PC-9 (cell line): ENCODE results near the gene OR13F1. TPM values are rescaled to one million over a fixed set of nuclear protein-coding genes. Genes with fewer than 3 reads are reported as not detected.

Experiments
- BruUV-seq: library from RNA; stranded (reverse); fragments of 400-500 nt; replicated peaks from 2 replicates; lab custom pipeline; 2021; lab: Mats Ljungman, UMichigan
- CTCF ChIA-PET: fragments of 300-600 bp; sonication (Branson Sonifier 250); formaldehyde crosslinking; loops from one replicate; lab custom pipeline; 2022; ENCODE audit warnings: antibody characterized with exemption; lab: Charles Lee
- POLR2A ChIA-PET: fragments of 300-600 bp; sonication (Branson Sonifier 250); formaldehyde crosslinking; loops from one replicate; lab custom pipeline; 2022; ENCODE audit warnings: antibody characterized with exemption; ENCODE audit not compliant: unreplicated experiment; lab: Charles Lee
- DNase-seq, 2 experiments: peaks; one replicate each; pipeline versions ENCODE4 v3.0.0 to v3.0.0-alpha.2; 2015 to 2022; ENCODE audit warnings: mixed read lengths in 1 of 2
- H2AFZ ChIP-seq: fragments of 200-600 bp; sonication (generic); 2 replicates; pipeline ENCODE4 v1.8.1; 2017; ENCODE audit warnings: antibody characterized with exemption
- H3F3A ChIP-seq: fragments of 200-600 bp; sonication (generic); 2 replicates; pipeline ENCODE4 v1.8.1; 2017; ENCODE audit warnings: antibody characterized with exemption, mild to moderate bottlenecking, low read depth; ENCODE audit not compliant: insufficient read depth
- H3K27ac ChIP-seq: fragments of 200-600 bp; sonication (generic); 2 replicates; pipeline ENCODE4 v1.6.1; 2016; ENCODE audit warnings: mixed run types
- H3K27me3 ChIP-seq: fragments of 200-600 bp; sonication (generic); 2 replicates; pipeline ENCODE4 v1.6.1; 2016; ENCODE audit warnings: low read depth, mixed run types; ENCODE audit not compliant: insufficient read depth
- H3K36me3 ChIP-seq: fragments of 200-600 bp; sonication (generic); 2 replicates; pipeline ENCODE4 v1.6.1; 2016; ENCODE audit warnings: low read depth, mixed run types
- H3K4me1 ChIP-seq: fragments of 200-600 bp; sonication (generic); replicated peaks from 2 replicates; pipeline ENCODE4 v1.6.1; 2016; ENCODE audit warnings: mixed run types; ENCODE audit not compliant: insufficient read depth
- H3K4me2 ChIP-seq: fragments of 200-600 bp; sonication (generic); 2 replicates; pipeline ENCODE4 v1.6.1; 2017; ENCODE audit warnings: mixed run types
- H3K4me3 ChIP-seq: fragments of 200-600 bp; sonication (generic); 2 replicates; pipeline ENCODE4 v1.6.1; 2016; ENCODE audit warnings: mixed run types
- H3K79me2 ChIP-seq: fragments of 200-600 bp; sonication (generic); 2 replicates; pipeline ENCODE4 v1.6.1; 2017; ENCODE audit warnings: low read depth, mixed run types
- H3K9me2 ChIP-seq: fragments of 200-600 bp; sonication (generic); 2 replicates; pipeline ENCODE4 v1.8.1; 2017; ENCODE audit warnings: mild to moderate bottlenecking; ENCODE audit not compliant: insufficient read depth
- H3K9me3 ChIP-seq: fragments of 200-600 bp; sonication (generic); 2 replicates; pipeline ENCODE4 v1.8.1; 2016; ENCODE audit warnings: low read depth; ENCODE audit not compliant: insufficient read depth
- H4K20me1 ChIP-seq: fragments of 200-600 bp; sonication (generic); 2 replicates; pipeline ENCODE4 v1.8.1; 2017; ENCODE audit not compliant: insufficient read depth
- CTCF ChIP-seq: fragments of 200-600 bp; sonication (generic); conservative IDR thresholded peaks from 2 replicates; pipeline ENCODE4 v1.6.1; 2017; ENCODE audit warnings: mixed run types, antibody characterized with exemption, mild to moderate bottlenecking, moderate library complexity
- EZH2 ChIP-seq: fragments of 200-600 bp; sonication (generic); IDR thresholded peaks from 2 replicates; pipeline ENCODE4 v1.8.0; 2017; ENCODE audit warnings: antibody characterized with exemption, low read depth
- intact Hi-C: fragments of 100-400 bp; cut with micrococcal nuclease; formaldehyde crosslinking; loops from one replicate; pipeline ENCODE4 v1.10.0; 2022; ENCODE audit not compliant: unreplicated experiment
- total RNA-seq: library from RNA; stranded (reverse); gene quantifications from 2 replicates; pipeline ENCODE4 v1.2.3, GENCODE V29; 2021

OR13F1 gene
- total RNA-seq, 1 experiment from 2014 or later: not detected

- H3K9me2 ChIP-seq: no peaks in the 10 kb centered on the region
- no peaks in the 10 kb centered on the region for H3K9me3 ChIP-seq
- ChIA-PET POLR2A (no interaction called here), CTCF (no interaction called here)
- no peak for TF ChIP-seq EZH2
- no peak for TF ChIP-seq CTCF
- intact Hi-C loops: no loop called here
- no peak for DNase-seq
- BruUV-seq: no TSS peak
- no peaks in the 10 kb centered on the region for H3K79me2 ChIP-seq
- H3K36me3 ChIP-seq: no peaks in the 10 kb centered on the region
- H3K4me1 ChIP-seq: no peaks in the 10 kb centered on the region
- H3F3A ChIP-seq: no peaks in the 10 kb centered on the region
- H3K27me3 ChIP-seq: no peaks in the 10 kb centered on the region
- H4K20me1 ChIP-seq: no peaks in the 10 kb centered on the region
- no peak within 1 kb of the TSS for H2AFZ ChIP-seq
- H3K4me2 ChIP-seq: no peak within 1 kb of the TSS
- H3K27ac ChIP-seq: no peak within 1 kb of the TSS
- H3K4me3 ChIP-seq: no peak within 1 kb of the TSS
Observed at GRCh38 chr9:104527109-104527508, 23.0 kb downstream of the OR13F1 start, which contains the start of gene OR13C4. TSS of gene OR13C4 (minus strand) at chr9:104527209. CDS start at chr9:104527209, 0 bp downstream.

GRCh38 chr9:104536756-104537155, 32.7 kb downstream of the OR13F1 start, which contains the start of gene OR13C3:
TSS of gene OR13C3 (minus strand) at chr9:104536856. CDS start at chr9:104536723, 133 bp downstream.
- Histone ChIP-seq H3F3A (no peaks in the 10 kb centered on the region), H3K4me3 (no peak within 1 kb of the TSS), H3K4me2 (no peak within 1 kb of the TSS), H3K27ac (no peak within 1 kb of the TSS), H3K27me3 (no peaks in the 10 kb centered on the region), H3K4me1 (no peaks in the 10 kb centered on the region), H3K9me3 (no peaks in the 10 kb centered on the region), H2AFZ (no peak within 1 kb of the TSS), H3K9me2 (no peaks in the 10 kb centered on the region), H3K79me2 (no peaks in the 10 kb centered on the region), H3K36me3 (no peaks in the 10 kb centered on the region), H4K20me1 (no peaks in the 10 kb centered on the region)
- POLR2A ChIA-PET: no interaction called here
- CTCF ChIA-PET: no interaction called here
- intact Hi-C loops: no loop called here
- DNase-seq: no peak
- TF ChIP-seq EZH2 (no peak), CTCF (no peak)
- BruUV-seq: no TSS peak

GRCh38 chr9:104539275-104539674, 35.2 kb downstream of the OR13F1 start:
- DNase-seq: no peak
- TF ChIP-seq EZH2 (no peak), CTCF (no peak)

More at GRCh38 chr9:104539275-104539674, 35.2 kb downstream of the OR13F1 start:
- H2AFZ ChIP-seq: no peak overlapping the region
- no peak overlapping the region for H3K4me2 ChIP-seq
- no peaks in the 10 kb centered on the region for H3K9me2 ChIP-seq
- no peaks in the 10 kb centered on the region for H3F3A ChIP-seq
- no peaks in the 10 kb centered on the region for H3K36me3 ChIP-seq
- H3K4me3 ChIP-seq: no peak overlapping the region
- ChIA-PET POLR2A (no interaction called here), CTCF (no interaction called here)
- H3K9me3 ChIP-seq: no peaks in the 10 kb centered on the region; the same call in 1 of the 2 replicates
- H3K27me3 ChIP-seq: no peaks in the 10 kb centered on the region
- H3K79me2 ChIP-seq: no peaks in the 10 kb centered on the region
- no peaks in the 10 kb centered on the region for H3K4me1 ChIP-seq
- intact Hi-C loops: no loop called here
- BruUV-seq: no TSS peak
- H3K27ac ChIP-seq: no peak overlapping the region
- H4K20me1 ChIP-seq: no peaks in the 10 kb centered on the region
